SK-MEL-5 (cell line): ENCODE measurements around the gene ETNK2. TPM values are rescaled to one million over a fixed set of nuclear protein-coding genes. Genes with fewer than 3 reads are reported as not detected.

Experiments
- DNase-seq: peaks from one replicate; pipeline ENCODE4 v3.0.0-alpha.2; 2016; ENCODE audit warnings: low read depth, low spot score
- in situ Hi-C: cut with HindIII; loops from 2 replicates; pipeline ENCODE4 v1.10.0; 2016; ENCODE audit warnings: low sequenced_read_pairs, high pct_unique_total_duplicates, low pct_unique_long_range_greater_than_20kb
- total RNA-seq: library from RNA; depleted of rRNA; stranded (reverse); fragments of >200 nt; shearing (Covaris generic); gene quantifications from 2 replicates; pipeline ENCODE4 v1.2.3, GENCODE V29; 2014

Gene ETNK2
- total RNA-seq, 1 experiment from 2014 or later = 22.7 TPM

GRCh38 chr1:204153667-204154066 lies 1.8 kb upstream of the ETNK2 start:
- in situ Hi-C loops = no loop called here
- no peak for DNase-seq

- DNase-seq = no peak
- in situ Hi-C loops = no loop called here
Observed at GRCh38 chr1:204152310-204153044, 633 bp upstream of the ETNK2 start.

- DNase-seq = no peak
- in situ Hi-C loops = no loop called here
Observed at GRCh38 chr1:204150702-204151551, 917 bp downstream of the ETNK2 start.

GRCh38 chr1:204149635-204150565 lies 1.9 kb downstream of the ETNK2 start:
- in situ Hi-C loops = no loop called here
- no peak for DNase-seq

- in situ Hi-C loops = no loop called here
- no peak for DNase-seq
Observed at GRCh38 chr1:204149107-204149506, 2.7 kb downstream of the ETNK2 start.

GRCh38 chr1:204147406-204148383 lies 4.1 kb downstream of the ETNK2 start:
- peak; percentile 85 for DNase-seq
- in situ Hi-C loops = no loop called here

- DNase-seq = no peak
- in situ Hi-C loops = no loop called here
Observed at GRCh38 chr1:204146965-204147364, 4.9 kb downstream of the ETNK2 start.

GRCh38 chr1:204146309-204146708 lies 5.5 kb downstream of the ETNK2 start:
- DNase-seq = no peak
- in situ Hi-C loops = no loop called here

- no peak for DNase-seq
- in situ Hi-C loops = no loop called here
Observed at GRCh38 chr1:204145033-204145504, 6.8 kb downstream of the ETNK2 start.

- in situ Hi-C loops = no loop called here
- no peak for DNase-seq
Observed at GRCh38 chr1:204143276-204144041, 8.4 kb downstream of the ETNK2 start.

- in situ Hi-C loops = no loop called here
- no peak for DNase-seq
Observed at GRCh38 chr1:204142032-204142974, 9.5 kb downstream of the ETNK2 start.

- DNase-seq = no peak
- in situ Hi-C loops = no loop called here
Observed at GRCh38 chr1:204141131-204141530, 10.7 kb downstream of the ETNK2 start.

GRCh38 chr1:204139952-204140351 lies 11.9 kb downstream of the ETNK2 start:
- in situ Hi-C loops = no loop called here

GRCh38 chr1:204139088-204139487 lies 12.8 kb downstream of the ETNK2 start:
- in situ Hi-C loops = no loop called here

More at GRCh38 chr1:204139952-204140351, 11.9 kb downstream of the ETNK2 start:
- no peak for DNase-seq

GRCh38 chr1:204136814-204137213 lies 15.0 kb downstream of the ETNK2 start:
- in situ Hi-C loops = no loop called here
- DNase-seq = no peak

More at GRCh38 chr1:204139088-204139487, 12.8 kb downstream of the ETNK2 start:
- no peak for DNase-seq
